ENCODE results near the gene PRG3. TPM values are rescaled to one million over a fixed set of nuclear protein-coding genes. Genes with fewer than 3 reads are reported as not detected.

Gene PRG3
- total RNA-seq, 1 donor from 2014 or later = not detected

GRCh38 chr11:57402188-57403002, 21.4 kb upstream of the PRG3 start:
- Histone ChIP-seq H3K27me3 (no peaks in the 10 kb centered on the region), H3K27ac (no peak overlapping the region), H3K4me1 (peaks cover 18% of the 10 kb centered on the region), H3K9me3 (no peaks in the 10 kb centered on the region), H3K36me3 (peaks cover 6% of the 10 kb centered on the region), H3K4me3 (no peak overlapping the region)
- DNase-seq (no peak), ATAC-seq (no peak)
- intact Hi-C loops (cut with DNase I) = no loop called here
- TF ChIP-seq CTCF (IDR thresholded peaks at IDR 0.05) = no peak

- Histone ChIP-seq H3K27me3 (no peaks in the 10 kb centered on the region), H3K27ac (no peak overlapping the region), H3K4me1 (no peaks in the 10 kb centered on the region), H3K4me3 (no peak overlapping the region), H3K36me3 (no peaks in the 10 kb centered on the region), H3K9me3 (no peaks in the 10 kb centered on the region)
- intact Hi-C loops (cut with DNase I) = no loop called here
- no peak for TF ChIP-seq CTCF (IDR thresholded peaks at IDR 0.05)
- ATAC-seq (no peak), DNase-seq (no peak)
These were observed 19.1 kb upstream of the PRG3 start for GRCh38 chr11:57399972-57400578.

GRCh38 chr11:57399221-57399620, 18.3 kb upstream of the PRG3 start:
- Histone ChIP-seq H3K36me3 (no peaks in the 10 kb centered on the region), H3K4me3 (no peak overlapping the region), H3K27ac (no peak overlapping the region), H3K27me3 (no peaks in the 10 kb centered on the region), H3K4me1 (no peaks in the 10 kb centered on the region), H3K9me3 (no peaks in the 10 kb centered on the region)
- no peak for ATAC-seq
- intact Hi-C loops (cut with DNase I) = no loop called here
- no peak for TF ChIP-seq CTCF (IDR thresholded peaks at IDR 0.05)
- DNase-seq = no peak

GRCh38 chr11:57397394-57397990, 16.5 kb upstream of the PRG3 start:
- H3K27ac ChIP-seq = no peak overlapping the region
- H3K27me3 ChIP-seq = no peaks in the 10 kb centered on the region
- no peak for TF ChIP-seq CTCF (IDR thresholded peaks at IDR 0.05)
- no peak for DNase-seq
- H3K4me3 ChIP-seq = no peak overlapping the region
- intact Hi-C loops (cut with DNase I) = no loop called here
- H3K4me1 ChIP-seq = no peaks in the 10 kb centered on the region
- no peak for ATAC-seq
- no peaks in the 10 kb centered on the region for H3K36me3 ChIP-seq
- H3K9me3 ChIP-seq = no peaks in the 10 kb centered on the region

GRCh38 chr11:57396744-57397143, 15.8 kb upstream of the PRG3 start:
- no peaks in the 10 kb centered on the region for H3K9me3 ChIP-seq
- no peaks in the 10 kb centered on the region for H3K27me3 ChIP-seq
- intact Hi-C loops (cut with DNase I) = no loop called here
- ATAC-seq (no peak), DNase-seq (no peak)
- H3K4me1 ChIP-seq = no peaks in the 10 kb centered on the region
- no peak overlapping the region for H3K27ac ChIP-seq
- no peak overlapping the region for H3K4me3 ChIP-seq
- no peak for TF ChIP-seq CTCF (IDR thresholded peaks at IDR 0.05)
- H3K36me3 ChIP-seq = no peaks in the 10 kb centered on the region

Data from upper lobe of right lung (tissue), 1 donor.